B cell (primary cell): ENCODE data around the gene STAC3. TPM values are rescaled to one million over a fixed set of nuclear protein-coding genes. Genes with fewer than 3 reads are reported as not detected.

Experiments used
- ATAC-seq: fragments of 200-7000 bp; cut with Tn5 transposase; one replicate; pipeline ENCODE4 v1.10.0; 2021; ENCODE audit warnings: low read depth, mild to moderate bottlenecking, moderate number of reproducible peaks, moderate library complexity
- CTCF ChIA-PET: fragments of 350-600 bp; sonication (Branson Sonifier 250); formaldehyde crosslinking; loops from one replicate; lab custom pipeline; 2021; ENCODE audit warnings: antibody characterized with exemption, inconsistent platforms; lab: Charles Lee
- POLR2A ChIA-PET: fragments of 350-600 bp; sonication (Branson Sonifier 250); formaldehyde crosslinking; loops from one replicate; lab custom pipeline; 2021; ENCODE audit warnings: antibody characterized with exemption; lab: Charles Lee
- DNase-seq: peaks from one replicate; pipeline ENCODE4 v3.0.0; 2013
- H2AFZ ChIP-seq: 2 replicates; pipeline ENCODE4 v1.6.1; 2012; ENCODE audit warnings: mild to moderate bottlenecking, low read depth, low read length; ENCODE audit not compliant: insufficient read depth, poor library complexity, severe bottlenecking
- H3K27ac ChIP-seq, 2 donors: 1 replicate in 1 of 2; 2 replicates in 1 of 2; pipeline ENCODE4 v1.5.1; 2012 to 2013; ENCODE audit warnings: low read length in 2 of 2, mild to moderate bottlenecking in 2 of 2, moderate library complexity in 1 of 2
- H3K27me3 ChIP-seq, 4 experiments: fragments of 200-600 bp in 1 of 4; sonication (generic) in 1 of 4; replicated peaks in 1 of 4; 1 replicate in 2 of 4; 2 replicates in 2 of 4; pipeline versions ENCODE4 v1.6.1 to v1.7.0; 2013 to 2016; ENCODE audit warnings: low read length in 3 of 4, mild to moderate bottlenecking in 2 of 4, mixed read lengths in 1 of 4, moderate library complexity in 1 of 4; ENCODE audit not compliant: insufficient read depth in 4 of 4, control insufficient read depth in 3 of 4; ENCODE audit errors: control extremely low read depth in 1 of 4
- H3K36me3 ChIP-seq, 2 experiments: replicated peaks in 1 of 2; 1 replicate in 1 of 2; 2 replicates in 1 of 2; pipeline versions ENCODE4 v1.6.1 to v1.7.1; 2013; ENCODE audit warnings: low read length in 1 of 2; ENCODE audit not compliant: insufficient read depth in 2 of 2, control insufficient read depth in 1 of 2; ENCODE audit errors: control extremely low read depth in 1 of 2, extremely low read depth in 1 of 2
- H3K4me1 ChIP-seq, 2 donors: fragments of 200-600 bp in 1 of 2; sonication (generic) in 1 of 2; 1 replicate in 1 of 2; 2 replicates in 1 of 2; pipeline versions ENCODE4 v1.5.1 to v1.6.1; 2013 to 2017; ENCODE audit warnings: low read length in 2 of 2; ENCODE audit not compliant: control insufficient read depth in 2 of 2, insufficient read depth in 2 of 2
- H3K4me2 ChIP-seq: replicated peaks from 2 replicates; pipeline ENCODE3; 2012; ENCODE audit warnings: mild to moderate bottlenecking, low read depth, low read length; ENCODE audit not compliant: poor library complexity, severe bottlenecking
- H3K4me3 ChIP-seq, 5 experiments: fragments of 200-600 bp in 1 of 5; sonication (generic) in 1 of 5; 1 replicate in 3 of 5; 2 replicates in 2 of 5; pipeline versions ENCODE4 v1.5.1 to v1.7.0; 2011 to 2016; ENCODE audit warnings: low read length in 4 of 5, mild to moderate bottlenecking in 4 of 5, low read depth in 2 of 5, control low read depth in 1 of 5, moderate library complexity in 1 of 5; ENCODE audit not compliant: insufficient read depth in 1 of 5; ENCODE audit errors: control extremely low read depth in 1 of 5, extremely low read depth in 1 of 5
- H3K79me2 ChIP-seq: fragments of 200-600 bp; sonication (generic); one replicate; pipeline ENCODE4 v1.6.0; 2016; ENCODE audit warnings: low read length; ENCODE audit not compliant: control insufficient read depth, insufficient read depth
- H3K9ac ChIP-seq: fragments of 200-600 bp; sonication (generic); 2 replicates; pipeline ENCODE4 v1.6.1; 2017; ENCODE audit warnings: mild to moderate bottlenecking, low read length, moderate library complexity
- H3K9me3 ChIP-seq, 3 donors: one replicate each; pipeline versions ENCODE4 v1.6.1 to v1.7.1; 2013; ENCODE audit warnings: low read length in 2 of 3; ENCODE audit not compliant: control insufficient read depth in 2 of 3, insufficient read depth in 1 of 3; ENCODE audit errors: control extremely low read depth in 1 of 3
- H4K20me1 ChIP-seq: 2 replicates; pipeline ENCODE4 v1.6.0; 2012; ENCODE audit warnings: mild to moderate bottlenecking, low read length; ENCODE audit not compliant: insufficient read depth, control insufficient read depth, poor library complexity, severe bottlenecking
- H3K27ac Mint-ChIP-seq: one replicate; pipeline ENCODE4 v1.8.0; 2021; ENCODE audit warnings: mixed read lengths
- H3K27me3 Mint-ChIP-seq: one replicate; pipeline ENCODE4 v1.8.0; 2021; ENCODE audit warnings: mixed read lengths
- H3K4me1 Mint-ChIP-seq: one replicate; pipeline ENCODE4 v1.8.0; 2021; ENCODE audit warnings: mixed read lengths
- H3K4me3 Mint-ChIP-seq: one replicate; pipeline ENCODE4 v1.8.0; 2021; ENCODE audit warnings: mixed read lengths
- H3K9me3 Mint-ChIP-seq: one replicate; pipeline ENCODE4 v1.8.0; 2022; ENCODE audit warnings: mixed read lengths; ENCODE audit not compliant: insufficient read depth
- EZH2 ChIP-seq: IDR thresholded peaks from 2 replicates; pipeline ENCODE4 v1.6.1; 2012; ENCODE audit warnings: borderline replicate concordance, low read depth, mild to moderate bottlenecking, moderate library complexity, low read length; ENCODE audit not compliant: insufficient read depth, poor library complexity, severe bottlenecking
- WGBS: methylation state at CpG from one replicate; pipeline ENCODE4 v1.1.5; 2013; ENCODE audit warnings: missing lambda C conversion rate; ENCODE audit not compliant: insufficient coverage; 5-methylcytosine and 5-hydroxymethylcytosine counted together
- intact Hi-C: fragments of 100-400 bp; cut with micrococcal nuclease; formaldehyde crosslinking; loops from one replicate; pipeline ENCODE4 v1.10.0; 2022
- polyA plus RNA-seq: library from polyadenylated mRNA; depleted of rRNA; stranded (reverse); fragments of >200 nt; gene quantifications from 2 replicates; pipeline ENCODE4 v1.2.3, GENCODE V29; 2012
- total RNA-seq, 2 donors: library from RNA; stranded (reverse); fragments of 120-200 nt in 1 of 2; gene quantifications; 1 replicate in 1 of 2; 2 replicates in 1 of 2; pipeline versions ENCODE4 v1.2.3 to v1.2.4, GENCODE V29; 2013 to 2022
- TF ChIP-seq, protein P1 (sequence below): fragments of 200-600 bp; IDR thresholded peaks from one replicate; pipeline ENCODE4 v1.8.0; 2022; ENCODE audit warnings: antibody characterized with exemption, mild to moderate bottlenecking

STAC3 gene
- total and polyA plus RNA-seq, 2 donors (not counting 1 experiment from before 2014, with no cell fraction given), result 4.5 to 6.2 TPM

DNA sequence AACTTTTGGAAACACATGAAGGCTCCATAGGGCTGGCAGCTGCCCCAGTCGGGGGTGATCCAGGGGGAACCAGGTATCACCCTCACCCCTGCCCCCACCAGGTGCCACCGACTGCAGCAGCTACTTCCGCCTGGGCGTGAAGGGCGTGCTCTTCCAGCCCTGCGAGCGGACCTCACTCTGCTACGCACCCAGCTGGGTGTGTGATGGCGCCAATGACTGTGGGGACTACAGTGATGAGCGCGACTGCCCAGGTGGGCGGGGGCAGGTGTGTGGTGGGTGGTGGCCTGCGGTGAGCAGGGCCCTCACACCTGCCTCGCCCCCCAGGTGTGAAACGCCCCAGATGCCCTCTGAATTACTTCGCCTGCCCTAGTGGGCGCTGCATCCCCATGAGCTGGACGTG lies 56.7 kb downstream of the STAC3 start:
- no peak for DNase-seq
- intact Hi-C loops, result no loop called here
- ChIA-PET CTCF (interaction anchor here (1.5 kb wide), 1 partner anchor 11 kb away, joined by 3 read pairs; no protein-coding TSS in a partner anchor), POLR2A (no interaction called here)
- Histone ChIP-seq H3K4me2 (no peak overlapping the region), H4K20me1 (no peaks in the 10 kb centered on the region), H3K4me1 (no peaks in the 10 kb centered on the region), H3K9me3 (no peaks in the 10 kb centered on the region), H3K9ac (no peak overlapping the region), H3K4me3 (no peak overlapping the region), H3K27me3 (no peaks in the 10 kb centered on the region), H2AFZ (no peak overlapping the region), H3K36me3 (no peaks in the 10 kb centered on the region), H3K79me2 (no peaks in the 10 kb centered on the region), H3K27ac (no peak overlapping the region)
- Mint-ChIP-seq H3K27ac (no peak overlapping the region), H3K27me3 (no peaks in the 10 kb centered on the region), H3K9me3 (no peaks in the 10 kb centered on the region), H3K4me3 (no peak overlapping the region), H3K4me1 (no peaks in the 10 kb centered on the region)
- ATAC-seq, result no peak
- TF ChIP-seq EZH2, result no peak
- TF ChIP-seq, protein P1, sequence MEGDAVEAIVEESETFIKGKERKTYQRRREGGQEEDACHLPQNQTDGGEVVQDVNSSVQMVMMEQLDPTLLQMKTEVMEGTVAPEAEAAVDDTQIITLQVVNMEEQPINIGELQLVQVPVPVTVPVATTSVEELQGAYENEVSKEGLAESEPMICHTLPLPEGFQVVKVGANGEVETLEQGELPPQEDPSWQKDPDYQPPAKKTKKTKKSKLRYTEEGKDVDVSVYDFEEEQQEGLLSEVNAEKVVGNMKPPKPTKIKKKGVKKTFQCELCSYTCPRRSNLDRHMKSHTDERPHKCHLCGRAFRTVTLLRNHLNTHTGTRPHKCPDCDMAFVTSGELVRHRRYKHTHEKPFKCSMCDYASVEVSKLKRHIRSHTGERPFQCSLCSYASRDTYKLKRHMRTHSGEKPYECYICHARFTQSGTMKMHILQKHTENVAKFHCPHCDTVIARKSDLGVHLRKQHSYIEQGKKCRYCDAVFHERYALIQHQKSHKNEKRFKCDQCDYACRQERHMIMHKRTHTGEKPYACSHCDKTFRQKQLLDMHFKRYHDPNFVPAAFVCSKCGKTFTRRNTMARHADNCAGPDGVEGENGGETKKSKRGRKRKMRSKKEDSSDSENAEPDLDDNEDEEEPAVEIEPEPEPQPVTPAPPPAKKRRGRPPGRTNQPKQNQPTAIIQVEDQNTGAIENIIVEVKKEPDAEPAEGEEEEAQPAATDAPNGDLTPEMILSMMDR, result no peak
- 92% methylated on average over 18 of the region's 18 CpGs for WGBS

DNA sequence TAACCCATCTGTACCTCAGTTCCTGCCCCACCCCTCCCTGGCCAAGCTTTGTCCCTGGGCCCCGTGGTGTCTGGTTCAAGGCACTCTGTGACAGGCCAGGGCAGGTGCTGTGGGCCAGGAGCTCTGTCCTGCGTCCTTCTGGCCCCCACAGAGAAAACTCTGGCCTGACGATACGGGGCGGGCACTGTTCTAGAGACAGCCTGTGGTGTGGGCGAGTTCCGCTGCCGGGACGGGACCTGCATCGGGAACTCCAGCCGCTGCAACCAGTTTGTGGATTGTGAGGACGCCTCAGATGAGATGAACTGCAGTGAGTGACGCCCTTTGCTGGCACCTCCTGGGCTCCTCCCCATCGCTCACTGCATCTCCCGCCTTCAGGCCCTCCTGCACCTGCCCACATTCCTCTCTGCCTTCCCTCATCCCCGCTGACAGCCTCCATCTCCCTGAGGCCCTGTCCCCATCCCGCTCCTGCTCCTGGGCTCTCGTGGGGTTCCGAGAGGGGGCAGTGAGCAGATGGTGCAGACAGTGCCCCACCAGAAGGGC lies 57.2 kb downstream of the STAC3 start:
- no peaks in the 10 kb centered on the region for H3K4me1 ChIP-seq
- no peaks in the 10 kb centered on the region for H3K27me3 ChIP-seq
- no peaks in the 10 kb centered on the region for H3K4me1 Mint-ChIP-seq
- no peak overlapping the region for H3K27ac ChIP-seq
- CTCF ChIA-PET, result interaction anchor here (1.5 kb wide), 1 partner anchor 10 kb away, joined by 3 read pairs; no protein-coding TSS in a partner anchor
- no peak overlapping the region for H2AFZ ChIP-seq
- no peak overlapping the region for H3K4me2 ChIP-seq
- no peaks in the 10 kb centered on the region for H4K20me1 ChIP-seq
- H3K27me3 Mint-ChIP-seq, result no peaks in the 10 kb centered on the region
- H3K79me2 ChIP-seq, result no peaks in the 10 kb centered on the region
- H3K9me3 ChIP-seq, result no peaks in the 10 kb centered on the region
- no peak for DNase-seq
- no peak overlapping the region for H3K9ac ChIP-seq
- no peak overlapping the region for H3K27ac Mint-ChIP-seq
- TF ChIP-seq, protein P1, result no peak
- TF ChIP-seq EZH2, result no peak
- H3K9me3 Mint-ChIP-seq, result no peaks in the 10 kb centered on the region
- H3K4me3 ChIP-seq, result no peak overlapping the region
- H3K36me3 ChIP-seq, result no peaks in the 10 kb centered on the region
- 93% methylated on average over 19 of the region's 19 CpGs for WGBS
- intact Hi-C loops, result no loop called here
- H3K4me3 Mint-ChIP-seq, result no peak overlapping the region
- POLR2A ChIA-PET, result no interaction called here
- ATAC-seq, result no peak
